H9 (cell line): ENCODE measurements around the gene XDH. TPM values are rescaled to one million over a fixed set of nuclear protein-coding genes. Genes with fewer than 3 reads are reported as not detected.

Experiments
- DNase-seq: peaks from one replicate; pipeline ENCODE4 v3.0.0-alpha.2; 2017
- H2AFZ ChIP-seq: one replicate; pipeline ENCODE4 v1.6.1; 2013; ENCODE audit warnings: mild to moderate bottlenecking, low read length, control low read depth, moderate library complexity
- H2AK5ac ChIP-seq: 2 replicates; pipeline ENCODE4 v1.6.1; 2013; ENCODE audit warnings: low read length, control low read depth, mixed read lengths; ENCODE audit not compliant: insufficient read length
- H2BK120ac ChIP-seq: one replicate; pipeline ENCODE4 v1.6.1; 2013; ENCODE audit warnings: low read depth, mild to moderate bottlenecking, low read length, control low read depth, inconsistent platforms; ENCODE audit not compliant: poor library complexity, severe bottlenecking
- H2BK12ac ChIP-seq: 2 replicates; pipeline ENCODE4 v1.6.1; 2013; ENCODE audit warnings: low read length, control low read depth, mixed read lengths, low read depth; ENCODE audit not compliant: insufficient read length
- H2BK15ac ChIP-seq: 2 replicates; pipeline ENCODE4 v1.6.1; 2013; ENCODE audit warnings: low read depth, low read length, control low read depth
- H2BK20ac ChIP-seq: one replicate; pipeline ENCODE4 v1.6.1; 2013; ENCODE audit warnings: low read depth, mild to moderate bottlenecking, low read length, control low read depth, inconsistent platforms; ENCODE audit not compliant: poor library complexity, severe bottlenecking
- H2BK5ac ChIP-seq: 2 replicates; pipeline ENCODE4 v1.6.1; 2013; ENCODE audit warnings: low read length, control low read depth, mixed read lengths; ENCODE audit not compliant: insufficient read length
- H3K14ac ChIP-seq: 2 replicates; pipeline ENCODE4 v1.6.1; 2013; ENCODE audit warnings: low read length, control low read depth; ENCODE audit not compliant: insufficient read depth
- H3K18ac ChIP-seq: 2 replicates; pipeline ENCODE4 v1.6.1; 2013; ENCODE audit warnings: low read depth, mild to moderate bottlenecking, mixed read lengths, low read length, control low read depth; ENCODE audit not compliant: insufficient read length
- H3K23ac ChIP-seq: 2 replicates; pipeline ENCODE4 v1.6.1; 2013; ENCODE audit warnings: low read length, control low read depth, mixed read lengths, low read depth; ENCODE audit not compliant: insufficient read length
- H3K23me2 ChIP-seq: 2 replicates; pipeline ENCODE4 v1.6.1; 2013; ENCODE audit warnings: low read depth, mild to moderate bottlenecking, mixed read lengths, low read length, control low read depth; ENCODE audit not compliant: insufficient read length, poor library complexity, severe bottlenecking
- H3K27ac ChIP-seq: 2 replicates; pipeline ENCODE4 v1.5.1; 2013; ENCODE audit warnings: low read length, control low read depth, mixed read lengths, low read depth; ENCODE audit not compliant: insufficient read length
- H3K27me3 ChIP-seq: 2 replicates; pipeline ENCODE4 v1.6.1; 2013; ENCODE audit warnings: low read length, control low read depth, inconsistent platforms; ENCODE audit not compliant: insufficient read depth
- H3K4ac ChIP-seq: 2 replicates; pipeline ENCODE4 v1.6.1; 2013; ENCODE audit warnings: low read depth, mild to moderate bottlenecking, control low read depth, inconsistent platforms, low read length, moderate library complexity
- H3K4me1 ChIP-seq: 2 replicates; pipeline ENCODE4 v1.6.1; 2013; ENCODE audit warnings: low read length, control low read depth, inconsistent platforms; ENCODE audit not compliant: insufficient read depth
- H3K4me2 ChIP-seq: 2 replicates; pipeline ENCODE4 v1.6.1; 2013; ENCODE audit warnings: low read length, control low read depth, mixed read lengths; ENCODE audit not compliant: insufficient read length, insufficient read depth
- H3K56ac ChIP-seq: 2 replicates; pipeline ENCODE4 v1.6.1; 2013; ENCODE audit warnings: low read depth, mild to moderate bottlenecking, mixed read lengths, low read length, control low read depth; ENCODE audit not compliant: insufficient read length
- H3K79me1 ChIP-seq: 2 replicates; pipeline ENCODE4 v1.6.1; 2013; ENCODE audit warnings: low read depth, mild to moderate bottlenecking, moderate library complexity, low read length, control low read depth, inconsistent platforms; ENCODE audit not compliant: insufficient read depth, poor library complexity, severe bottlenecking
- H3K79me2 ChIP-seq: 2 replicates; pipeline ENCODE4 v1.6.1; 2013; ENCODE audit warnings: low read length, control low read depth, inconsistent platforms; ENCODE audit not compliant: insufficient read depth
- H3K9ac ChIP-seq: 2 replicates; pipeline ENCODE4 v1.6.1; 2013; ENCODE audit warnings: low read length, control low read depth, mixed read lengths; ENCODE audit not compliant: insufficient read length; ENCODE audit errors: extremely low read depth
- H3K9me3 ChIP-seq: one replicate; pipeline ENCODE4 v1.6.1; 2013; ENCODE audit warnings: low read depth, low read length, inconsistent platforms; ENCODE audit not compliant: control insufficient read depth
- H3T11ph ChIP-seq: one replicate; pipeline ENCODE4 v1.6.1; 2013; ENCODE audit warnings: mild to moderate bottlenecking, low read length, control low read depth, inconsistent platforms
- H4K20me1 ChIP-seq: one replicate; pipeline ENCODE4 v1.6.1; 2013; ENCODE audit not compliant: control insufficient read depth, insufficient read length, insufficient read depth
- H4K5ac ChIP-seq: 2 replicates; pipeline ENCODE4 v1.6.1; 2013; ENCODE audit warnings: low read depth, mild to moderate bottlenecking, mixed read lengths, low read length, control low read depth; ENCODE audit not compliant: insufficient read length
- H4K8ac ChIP-seq: replicated peaks from 2 replicates; pipeline ENCODE4 v1.6.1; 2013; ENCODE audit warnings: low read length, control low read depth, mixed read lengths, low read depth; ENCODE audit not compliant: insufficient read length
- H4K91ac ChIP-seq: 2 replicates; pipeline ENCODE4 v1.6.1; 2013; ENCODE audit warnings: low read depth, mild to moderate bottlenecking, moderate library complexity, mixed read lengths, low read length, control low read depth; ENCODE audit not compliant: insufficient read length
- H3K27ac Mint-ChIP-seq, 3 experiments: 2 replicates in 2 of 3; 3 replicates in 1 of 3; pipeline ENCODE4 v1.8.0; 2020 to 2021; ENCODE audit warnings: mixed read lengths in 3 of 3, mild to moderate bottlenecking in 1 of 3, moderate library complexity in 1 of 3
- H3K27me3 Mint-ChIP-seq: 2 replicates; pipeline ENCODE4 v1.8.0; 2021; ENCODE audit warnings: low read depth, mild to moderate bottlenecking, moderate library complexity, mixed read lengths
- H3K36me3 Mint-ChIP-seq, 3 experiments: 2 replicates in 2 of 3; 3 replicates in 1 of 3; pipeline ENCODE4 v1.8.0; 2020 to 2021; ENCODE audit warnings: low read depth in 3 of 3, mixed read lengths in 3 of 3; ENCODE audit not compliant: insufficient read depth in 1 of 3
- H3K4me1 Mint-ChIP-seq, 2 experiments: 2 replicates each; pipeline ENCODE4 v1.8.0; 2020; ENCODE audit warnings: mixed read lengths in 2 of 2
- H3K4me3 Mint-ChIP-seq, 2 experiments: 2 replicates in 1 of 2; 3 replicates in 1 of 2; pipeline ENCODE4 v1.8.0; 2020 to 2021; ENCODE audit warnings: mild to moderate bottlenecking in 2 of 2, mixed read lengths in 2 of 2, moderate library complexity in 1 of 2
- H3K9me3 Mint-ChIP-seq, 2 experiments: 2 replicates in 1 of 2; 3 replicates in 1 of 2; pipeline ENCODE4 v1.8.0; 2020; ENCODE audit warnings: mild to moderate bottlenecking in 2 of 2, mixed read lengths in 2 of 2, moderate library complexity in 1 of 2
- CTCF ChIP-seq: fragments of 200-600 bp; sonication (generic); conservative IDR thresholded peaks from 3 replicates; pipeline ENCODE4 v1.8.0; 2021; ENCODE audit warnings: antibody characterized with exemption, mild to moderate bottlenecking
- WGBS: extraction: QIAGEN DNeasy Blood & Tissue Kit; methylation state at CpG from one replicate; pipeline ENCODE4 v1.1.7; 2013; ENCODE audit warnings: missing lambda C conversion rate, low lambda C conversion rate, mixed read lengths; ENCODE audit not compliant: insufficient read length; ENCODE audit errors: extremely low coverage; 5-methylcytosine and 5-hydroxymethylcytosine counted together
- total RNA-seq: library from RNA; stranded (reverse); gene quantifications from 2 replicates; pipeline ENCODE4 v1.2.1, GENCODE V29; 2021

XDH gene
- total RNA-seq, 1 experiment from 2014 or later = 1.4 TPM

GRCh38 chr2:31401580-31401979 is 13.0 kb downstream of the XDH start:
- no peak overlapping the region for H2AK5ac ChIP-seq
- no peak overlapping the region for H3K56ac ChIP-seq
- H4K91ac ChIP-seq = no peak overlapping the region
- H3K79me2 ChIP-seq = no peaks in the 10 kb centered on the region
- H3K23ac ChIP-seq = no peak overlapping the region
- no peak overlapping the region for H4K8ac ChIP-seq
- Mint-ChIP-seq H3K9me3 (no peaks in the 10 kb centered on the region), H3K4me1 (peaks cover 12 to 14% of the 10 kb centered on the region in 2 experiments), H3K27ac (peak overlapping the region in 1 of 3 experiments; percentile 78; a peak in 2 of 7 replicates), H3K36me3 (no peaks in the 10 kb centered on the region; a peak in 2 of 7 replicates), H3K27me3 (no peaks in the 10 kb centered on the region), H3K4me3 (no peak overlapping the region; a peak in 1 of 5 replicates)
- peaks cover 2% of the 10 kb centered on the region; the same call in 1 of the 2 replicates for H3K4me1 ChIP-seq
- H3K4me2 ChIP-seq = no peak overlapping the region
- H3K23me2 ChIP-seq = no peaks in the 10 kb centered on the region
- no peak overlapping the region for H3T11ph ChIP-seq
- H3K79me1 ChIP-seq = no peaks in the 10 kb centered on the region
- no peak overlapping the region for H2BK15ac ChIP-seq
- H2AFZ ChIP-seq = no peak overlapping the region
- H4K20me1 ChIP-seq = no peaks in the 10 kb centered on the region
- H3K9me3 ChIP-seq = no peaks in the 10 kb centered on the region
- H4K5ac ChIP-seq = no peak overlapping the region
- H3K27me3 ChIP-seq = no peaks in the 10 kb centered on the region
- no peak overlapping the region for H3K27ac ChIP-seq
- no peak overlapping the region for H2BK5ac ChIP-seq
- no peak overlapping the region for H2BK120ac ChIP-seq
- no peak overlapping the region for H3K14ac ChIP-seq
- TF ChIP-seq CTCF = no peak
- no peak overlapping the region for H2BK20ac ChIP-seq
- no peak overlapping the region for H2BK12ac ChIP-seq
- H3K4ac ChIP-seq = no peak overlapping the region
- no peak overlapping the region for H3K9ac ChIP-seq
- no CpG with 5 or more reads among the region's 2 CpGs for WGBS
- DNase-seq = peak; percentile 60
- H3K18ac ChIP-seq = no peak overlapping the region
